ENCODE results near the gene AAR2.

AAR2 gene

GRCh38 chr20:36272547-36273220, 36.4 kb downstream of the AAR2 start:
- TF ChIP-seq ZFX (IDR thresholded peaks at IDR 0.05; ENCODE audit: borderline replicate concordance) (no peak), CTCF (IDR thresholded peaks at IDR 0.05) (no peak)
- H3K27ac ChIP-seq, result no peak overlapping the region

GRCh38 chr20:36273414-36274180, 37.3 kb downstream of the AAR2 start:
- TF ChIP-seq CTCF (IDR thresholded peaks at IDR 0.05) (peak; percentile 59), ZFX (IDR thresholded peaks at IDR 0.05; ENCODE audit: borderline replicate concordance) (no peak)
- no peak overlapping the region for H3K27ac ChIP-seq

GRCh38 chr20:36274181-36274841, 38.0 kb downstream of the AAR2 start:
- TF ChIP-seq ZFX (IDR thresholded peaks at IDR 0.05; ENCODE audit: borderline replicate concordance) (no peak), CTCF (IDR thresholded peaks at IDR 0.05) (no peak)
- H3K27ac ChIP-seq, result no peak overlapping the region

- H3K27ac ChIP-seq, result no peak overlapping the region
- no peak for TF ChIP-seq CTCF (IDR thresholded peaks at IDR 0.05)
Measured at GRCh38 chr20:36275011-36275410, 38.7 kb downstream of the AAR2 start.

GRCh38 chr20:36275441-36276189, 39.3 kb downstream of the AAR2 start:
- no peak for TF ChIP-seq CTCF (IDR thresholded peaks at IDR 0.05)
- no peak for TF ChIP-seq ZFX (IDR thresholded peaks at IDR 0.05; ENCODE audit: borderline replicate concordance)
- no peak overlapping the region for H3K27ac ChIP-seq

- TF ChIP-seq CTCF (IDR thresholded peaks at IDR 0.05) (no peak), ZFX (IDR thresholded peaks at IDR 0.05; ENCODE audit: borderline replicate concordance) (no peak)
- H3K27ac ChIP-seq, result no peak overlapping the region
Measured at GRCh38 chr20:36277546-36277945, 41.3 kb downstream of the AAR2 start.
